H4 (cell line): ENCODE data around the gene DISC1. TPM values are rescaled to one million over a fixed set of nuclear protein-coding genes. Genes with fewer than 3 reads are reported as not detected.
"Not testable (repeated sequence)": the region's sequence is repeated elsewhere in the genome, so short reads cannot be mapped to it uniquely, and the experiment has no call there.

Experiments used
- DNase-seq: peaks from one replicate; pipeline ENCODE4 v3.0.0-alpha.2; 2015; ENCODE audit warnings: low spot score
- total RNA-seq: library from RNA; depleted of rRNA; stranded (reverse); fragments of >200 nt; shearing (Covaris generic); gene quantifications from 2 replicates; pipeline ENCODE4 v1.2.3, GENCODE V29; 2014

Gene DISC1
- total RNA-seq, 1 experiment from 2014 or later = 3.4 TPM

DNA sequence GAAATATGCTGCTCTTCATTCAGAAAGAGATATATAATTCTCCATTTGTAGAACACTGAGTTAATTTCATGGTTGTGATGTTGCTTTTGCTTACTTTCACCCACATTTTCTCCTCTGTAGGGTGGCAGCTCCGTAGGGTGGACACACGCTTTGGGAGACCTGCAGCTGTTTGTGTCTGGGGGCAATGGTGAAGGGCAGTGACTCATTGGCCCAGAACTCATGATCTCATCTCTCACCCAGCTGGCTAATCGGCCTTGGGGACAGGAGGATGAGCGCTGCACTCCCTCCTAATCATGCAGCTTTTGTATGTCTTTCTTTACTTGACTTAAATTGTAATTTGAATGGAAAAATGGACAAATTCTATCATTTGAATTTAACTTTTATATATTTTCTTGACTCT lies 9.6 kb downstream of the DISC1 start:
- DNase-seq = peak; percentile 42

GRCh38 chr1:231636922-231637321 lies 10.3 kb downstream of the DISC1 start:
- not testable (repeated sequence) for DNase-seq

- no peak for DNase-seq
Measured at GRCh38 chr1:231638647-231639046, 12.1 kb downstream of the DISC1 start.

- DNase-seq = no peak
Measured at GRCh38 chr1:231639819-231640218, 13.2 kb downstream of the DISC1 start.

GRCh38 chr1:231641444-231641843 lies 14.9 kb downstream of the DISC1 start:
- DNase-seq = not testable (repeated sequence)

DNA sequence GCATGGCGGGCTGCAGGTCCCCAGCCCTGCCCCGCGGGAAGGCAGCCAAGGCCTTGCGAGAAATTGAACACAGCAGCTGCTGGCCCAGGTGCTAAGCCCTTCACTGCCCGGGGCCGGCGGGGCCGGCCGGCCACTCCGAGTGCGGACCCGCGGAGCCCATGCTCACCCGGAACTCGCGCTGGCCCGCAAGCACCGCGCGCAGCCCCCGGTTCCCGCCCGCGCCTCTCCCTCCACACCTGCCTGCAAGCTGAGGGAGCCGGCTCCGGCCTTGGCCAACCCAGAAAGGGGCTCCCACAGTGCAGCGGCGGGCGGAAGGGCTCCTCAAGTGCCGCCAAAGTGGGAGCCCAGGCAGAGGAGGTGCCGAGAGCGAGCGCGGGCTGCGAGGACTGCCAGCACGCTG lies 15.5 kb downstream of the DISC1 start:
- DNase-seq = not testable (repeated sequence)

DNA sequence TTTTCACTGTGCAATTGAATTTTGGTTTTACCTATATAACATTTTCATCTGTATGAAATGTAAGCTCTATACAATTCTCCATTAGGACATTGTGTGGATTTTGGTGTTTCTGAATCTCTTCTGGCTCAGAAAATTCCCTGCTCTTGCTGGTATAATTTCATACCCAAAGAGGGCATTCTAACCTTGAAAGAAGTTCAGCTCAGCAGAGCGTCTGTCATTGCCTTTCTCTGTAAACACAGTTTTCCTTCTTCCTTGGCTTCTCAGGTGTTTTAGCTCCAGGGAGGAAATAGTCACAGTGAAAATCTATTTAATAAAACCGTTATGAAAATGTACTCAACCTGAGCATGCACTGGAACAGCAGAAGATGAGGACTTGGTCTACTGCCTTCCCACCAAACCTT lies 16.0 kb downstream of the DISC1 start:
- no peak for DNase-seq

GRCh38 chr1:231643071-231643934 lies 16.7 kb downstream of the DISC1 start:
- no peak for DNase-seq

DNA sequence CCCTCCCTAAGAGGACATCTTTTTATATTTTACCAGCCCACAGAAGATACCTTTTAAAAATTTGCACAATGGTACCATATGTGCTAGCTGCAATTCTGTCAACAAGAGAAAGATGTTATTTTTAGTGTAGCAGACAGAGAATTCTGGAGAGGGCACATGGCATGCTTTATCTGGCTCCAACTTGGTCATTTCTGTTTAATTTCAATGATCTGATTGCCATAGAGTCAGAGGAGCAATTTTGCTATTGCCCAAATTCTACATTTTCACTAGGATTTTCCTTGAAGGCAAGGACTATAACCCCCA lies 17.3 kb downstream of the DISC1 start:
- no peak for DNase-seq

- DNase-seq = not testable (repeated sequence)
Measured at GRCh38 chr1:231645634-231646033, 19.0 kb downstream of the DISC1 start.

GRCh38 chr1:231646165-231646564 lies 19.6 kb downstream of the DISC1 start:
- not testable (repeated sequence) for DNase-seq

DNA sequence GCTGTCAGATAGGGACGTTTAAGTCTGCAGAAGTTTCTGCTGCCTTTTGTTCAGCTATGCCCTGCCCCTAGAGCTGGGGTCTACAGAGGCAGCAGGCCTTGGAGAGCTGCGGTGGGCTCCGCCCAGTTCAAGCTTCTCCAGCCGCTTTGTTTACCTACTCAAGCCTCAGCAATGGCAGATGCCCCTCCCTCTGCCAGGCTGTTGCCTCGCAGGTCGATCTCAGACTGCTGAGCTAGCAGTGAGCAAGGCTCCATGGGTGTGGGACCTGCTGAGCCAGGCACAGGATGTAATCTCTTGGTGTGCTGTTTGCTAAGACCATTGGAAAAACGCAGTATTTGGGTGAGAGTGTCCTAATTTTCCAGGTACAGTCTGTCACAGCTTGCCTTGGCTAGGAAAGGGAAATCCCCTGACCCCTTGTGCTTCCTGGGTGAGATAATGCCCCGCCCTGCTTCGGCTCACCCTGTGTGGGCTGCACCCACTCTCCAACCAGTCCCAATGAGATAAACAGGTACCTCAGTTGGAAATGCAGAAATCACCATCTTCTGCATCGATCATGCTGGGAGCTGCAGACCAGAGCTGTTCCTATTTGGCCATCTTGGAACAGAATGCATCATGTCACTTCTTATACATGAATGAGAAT lies 25.2 kb downstream of the DISC1 start:
- DNase-seq = not testable (repeated sequence)

DNA sequence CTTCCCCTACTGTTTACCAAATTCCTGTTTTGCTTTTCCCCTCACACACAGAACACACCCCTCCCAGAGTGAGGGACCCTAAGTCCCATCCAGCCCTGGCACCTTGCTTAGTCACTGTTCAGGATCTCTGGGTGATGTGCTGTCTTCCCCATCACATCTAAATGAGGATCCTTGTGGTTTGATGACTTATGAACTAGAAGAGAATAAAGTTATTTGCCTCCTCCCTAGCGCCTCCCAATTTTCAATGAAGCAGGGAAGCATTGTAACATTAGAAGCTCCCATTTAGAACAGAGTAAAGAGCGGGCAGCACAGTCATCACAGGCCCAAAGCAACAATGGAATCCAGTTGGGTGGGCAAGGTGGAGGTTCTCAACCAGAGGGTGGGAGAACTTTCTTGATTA lies 27.0 kb downstream of the DISC1 start:
- DNase-seq = no peak

DNA sequence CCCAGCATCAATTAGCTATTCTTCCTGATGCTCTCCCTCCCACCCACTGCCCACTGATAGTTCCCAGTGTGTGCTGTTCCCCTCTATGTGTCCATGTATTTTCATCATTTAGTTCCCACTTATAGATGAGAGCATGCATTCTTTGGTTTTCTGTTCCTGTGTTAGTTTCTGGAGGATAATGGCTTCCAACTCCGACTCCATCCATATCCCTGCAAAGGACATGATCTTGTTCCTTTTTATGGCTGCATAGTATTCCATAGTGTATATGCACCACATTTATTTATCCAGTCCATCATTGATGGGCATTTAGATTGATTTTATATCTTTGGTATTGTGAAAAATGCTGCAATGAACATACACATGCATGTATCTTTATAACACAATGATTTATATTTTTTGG lies 30.2 kb downstream of the DISC1 start:
- no peak for DNase-seq

GRCh38 chr1:231658223-231658622 lies 31.6 kb downstream of the DISC1 start:
- DNase-seq = not testable (repeated sequence)

- no peak for DNase-seq
Measured at GRCh38 chr1:231660198-231660597, 33.6 kb downstream of the DISC1 start.

- no peak for DNase-seq
Measured at GRCh38 chr1:231663211-231663792, 36.7 kb downstream of the DISC1 start.

- DNase-seq = no peak
Measured at GRCh38 chr1:231665101-231665500, 38.5 kb downstream of the DISC1 start.

DNA sequence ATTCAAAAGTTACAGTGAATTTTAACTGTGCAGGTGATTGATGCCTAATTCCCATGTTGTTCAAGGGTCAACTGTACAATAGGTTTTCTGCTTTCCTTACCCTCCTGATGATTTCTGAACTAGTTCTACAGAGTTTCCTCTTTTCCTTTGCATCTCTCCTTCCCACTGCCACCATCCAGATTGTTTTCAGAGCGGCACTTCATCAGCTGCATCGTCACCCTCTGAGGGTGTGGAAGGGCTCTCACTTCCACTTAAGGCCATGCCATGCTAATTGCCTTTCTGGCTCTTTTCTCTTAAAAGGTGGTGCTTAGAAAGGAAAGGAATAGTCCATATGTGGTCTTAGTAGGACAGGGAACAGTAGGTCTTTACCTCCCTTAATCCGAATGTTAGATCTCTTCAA lies 39.1 kb downstream of the DISC1 start:
- no peak for DNase-seq

DNA sequence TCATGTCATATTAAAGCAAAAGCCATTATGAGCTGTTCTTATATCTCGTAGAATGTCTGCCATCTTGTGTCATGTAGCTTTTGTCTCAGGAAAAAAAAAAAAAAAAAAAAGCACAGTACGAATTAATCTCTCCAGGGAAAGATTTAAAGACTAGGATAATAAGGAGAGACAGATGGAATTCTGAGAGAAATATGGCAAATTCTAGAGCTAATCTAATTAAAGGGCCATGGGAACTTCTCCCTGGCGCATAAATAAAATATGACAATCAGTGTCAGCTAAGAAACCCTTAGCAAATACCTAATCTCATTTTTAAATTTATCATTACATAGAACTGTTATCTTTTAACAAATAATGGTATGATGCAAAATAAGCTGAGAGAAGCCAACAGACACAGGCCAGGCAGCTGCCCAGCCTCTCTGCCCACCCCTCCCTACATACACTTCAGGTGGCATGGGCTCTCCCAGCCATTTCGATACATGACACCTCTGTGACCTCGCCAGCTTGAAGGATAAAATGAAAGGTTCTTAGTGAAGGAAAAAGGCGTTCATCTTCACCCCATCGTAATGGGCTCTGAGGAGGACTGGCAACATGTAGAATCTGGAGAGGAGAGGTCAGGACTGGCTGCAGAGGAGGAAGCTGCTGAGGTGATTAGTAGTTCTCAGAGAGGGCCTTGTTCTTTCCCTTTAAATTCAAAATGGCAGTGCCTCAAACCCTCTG lies 39.8 kb downstream of the DISC1 start:
- peak; percentile 41 for DNase-seq

GRCh38 chr1:231666937-231667608 lies 40.5 kb downstream of the DISC1 start:
- no peak for DNase-seq
